ENCODE results near the gene FHIT.
"Not testable (repeated sequence)": the region's sequence is repeated elsewhere in the genome, so short reads cannot be mapped to it uniquely, and the experiment has no call there.

FHIT gene

DNA sequence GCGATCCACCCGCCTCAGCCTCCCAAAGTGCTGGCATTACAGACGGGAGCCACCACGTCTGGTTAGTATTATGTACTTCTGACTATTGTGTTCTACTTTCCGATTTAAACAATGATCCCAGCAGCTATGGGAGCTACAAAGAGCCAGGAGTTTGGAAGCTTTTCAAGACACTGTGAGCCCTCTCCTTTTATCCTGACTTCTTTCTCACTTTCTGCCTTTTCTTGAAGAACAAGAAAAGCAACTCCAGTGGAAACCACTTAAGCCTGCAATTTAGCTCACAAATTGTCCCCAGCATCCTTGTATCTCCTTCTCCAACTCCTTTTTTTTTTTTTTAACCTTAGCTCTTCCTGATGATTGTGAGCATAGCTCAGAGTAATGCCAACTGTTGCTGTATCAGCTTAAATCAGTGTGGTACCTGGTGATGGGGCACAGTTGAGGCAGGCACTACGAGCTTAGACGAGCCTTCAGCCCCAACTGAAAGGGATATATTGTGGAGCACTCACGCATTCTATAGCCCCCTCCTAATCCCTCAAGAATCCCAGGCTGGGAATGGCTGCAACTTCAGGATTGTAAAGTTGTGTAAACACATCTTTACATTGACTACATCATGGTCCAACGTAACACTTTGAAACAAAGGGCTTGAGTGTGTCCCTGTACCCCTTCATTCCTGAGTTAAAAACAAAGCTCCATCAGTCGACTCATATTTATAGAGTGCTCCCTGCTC is 677.0 kb downstream of the FHIT start:
- no peak for DNase-seq (ENCODE audit: low read depth in 3 of 3)

- DNase-seq (ENCODE audit: low read depth in 3 of 3) = no peak
Observed at GRCh38 chr3:60573494-60573893, 677.8 kb downstream of the FHIT start.

DNA sequence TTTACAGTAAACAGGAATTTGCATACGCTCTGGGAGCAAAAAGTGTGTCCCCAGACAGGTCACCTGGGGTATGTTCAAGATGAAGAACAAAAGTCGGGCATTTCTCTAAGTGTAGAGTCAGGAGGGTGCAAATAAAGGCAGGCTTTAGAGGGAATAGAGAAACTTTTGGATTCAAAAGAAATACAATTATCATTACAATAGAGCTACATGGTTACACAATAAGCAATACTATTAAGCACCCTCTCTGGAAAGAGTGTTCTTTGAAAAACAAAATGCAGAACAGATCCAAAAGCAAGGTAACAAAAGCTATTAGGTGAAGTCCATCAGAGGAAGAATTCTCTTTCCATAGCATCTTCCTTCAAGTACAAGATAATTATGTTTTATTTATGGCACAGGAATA is 679.7 kb downstream of the FHIT start:
- no peak for DNase-seq (ENCODE audit: low read depth in 3 of 3)

DNA sequence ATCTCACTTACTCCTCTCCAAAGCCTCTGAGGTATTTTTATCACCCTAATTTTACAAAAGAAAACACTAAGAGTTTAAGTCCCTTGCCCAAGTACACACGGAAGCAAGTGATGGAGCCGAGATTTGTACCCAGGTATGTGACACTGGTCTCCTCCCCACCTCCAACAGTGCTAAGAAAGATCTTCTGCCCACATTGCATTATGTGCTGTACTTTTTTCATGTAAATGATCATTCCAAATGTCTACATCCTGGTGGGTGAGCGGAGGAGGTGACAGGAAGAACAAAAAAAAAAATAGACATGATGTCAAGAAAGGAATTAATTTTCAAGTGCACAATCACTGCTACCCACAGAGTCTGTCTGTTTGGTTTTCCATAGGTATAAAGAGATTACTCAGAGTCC is 694.1 kb downstream of the FHIT start:
- no peak for DNase-seq (ENCODE audit: low read depth in 3 of 3)

- no peak for DNase-seq (ENCODE audit: low read depth in 3 of 3)
Observed at GRCh38 chr3:60555686-60556354, 695.4 kb downstream of the FHIT start.

GRCh38 chr3:60553144-60553543 is 698.1 kb downstream of the FHIT start:
- no peak for DNase-seq (ENCODE audit: low read depth in 3 of 3)

DNA sequence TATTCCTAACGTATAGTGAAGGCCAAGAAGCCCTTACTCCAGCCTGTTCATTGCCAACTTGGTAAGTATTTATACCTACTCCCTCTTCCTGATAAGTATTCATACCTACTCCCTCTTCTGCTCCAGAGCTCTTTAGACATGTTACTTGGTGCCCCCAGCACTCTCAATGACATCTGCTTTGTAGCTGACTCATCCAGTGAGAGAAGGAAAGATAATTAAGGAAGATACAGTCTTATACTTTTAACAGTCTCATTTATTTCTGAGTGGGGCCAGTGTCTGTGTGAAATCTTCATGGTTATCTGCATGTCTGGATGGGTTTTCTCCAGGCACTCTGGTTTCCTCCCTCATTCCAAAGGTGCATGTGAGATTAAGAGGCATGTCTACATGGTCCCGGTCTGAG is 698.7 kb downstream of the FHIT start:
- no peak for DNase-seq (ENCODE audit: low read depth in 3 of 3)

GRCh38 chr3:60551455-60552209 is 699.6 kb downstream of the FHIT start:
- no peak for DNase-seq (ENCODE audit: low read depth in 3 of 3)

- DNase-seq (ENCODE audit: low read depth in 3 of 3) = no peak
Observed at GRCh38 chr3:60549863-60550262, 701.4 kb downstream of the FHIT start.

DNA sequence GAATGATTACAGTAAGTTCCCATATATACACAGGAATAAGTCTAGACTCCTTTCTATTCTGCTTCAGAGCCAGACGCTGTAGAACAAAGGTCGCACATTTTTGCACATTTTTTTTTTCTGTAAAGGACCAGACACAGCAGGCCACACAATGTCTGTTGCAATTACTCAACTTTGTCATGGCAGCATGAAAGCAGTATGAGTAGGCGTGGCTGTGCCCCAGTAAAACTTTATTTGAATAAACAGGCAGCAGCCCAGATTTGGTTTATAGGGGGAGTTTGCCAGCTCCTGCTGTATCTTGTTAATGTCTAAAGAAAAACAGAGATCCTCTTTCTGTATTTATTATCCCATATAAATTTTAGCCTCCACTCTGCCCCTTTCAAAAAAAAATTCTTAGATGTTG is 708.3 kb downstream of the FHIT start:
- DNase-seq (ENCODE audit: low read depth in 3 of 3) = no peak

GRCh38 chr3:60539394-60539793 is 711.9 kb downstream of the FHIT start:
- DNase-seq (ENCODE audit: low read depth in 3 of 3) = not testable (repeated sequence)

GRCh38 chr3:60536420-60536819 is 714.8 kb downstream of the FHIT start:
- no peak for DNase-seq (ENCODE audit: low read depth in 3 of 3)

DNA sequence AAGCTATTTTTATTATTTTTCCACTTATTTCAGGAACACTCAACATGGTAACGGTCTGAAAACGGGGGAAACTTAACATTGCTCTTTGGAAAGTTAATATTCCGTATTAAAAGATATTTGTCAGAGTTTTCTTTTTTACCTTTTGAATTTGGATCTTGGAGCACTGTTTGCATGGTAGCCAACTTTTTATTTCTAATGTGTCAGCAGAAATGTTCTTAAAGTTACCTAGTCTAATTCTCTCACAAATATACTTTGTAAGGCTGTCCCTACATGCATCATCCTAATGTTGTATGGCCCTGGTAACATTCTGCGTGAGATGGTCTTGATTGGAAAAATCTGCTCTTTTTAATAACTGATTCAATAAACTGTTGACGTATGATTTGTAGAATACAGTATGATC is 719.5 kb downstream of the FHIT start:
- DNase-seq (ENCODE audit: low read depth in 3 of 3) = no peak

- DNase-seq (ENCODE audit: low read depth in 3 of 3) = no peak
Observed at GRCh38 chr3:60528651-60529050, 722.6 kb downstream of the FHIT start.

GRCh38 chr3:60523536-60523935 is 727.7 kb downstream of the FHIT start:
- no peak for DNase-seq (ENCODE audit: low read depth in 3 of 3)

GRCh38 chr3:60517134-60517533 is 734.1 kb downstream of the FHIT start:
- no peak for DNase-seq (ENCODE audit: low read depth in 3 of 3)

- DNase-seq (ENCODE audit: low read depth in 3 of 3) = no peak
Observed at GRCh38 chr3:60514866-60515265, 736.4 kb downstream of the FHIT start.

- no peak for DNase-seq (ENCODE audit: low read depth in 3 of 3)
Observed at GRCh38 chr3:60514085-60514649, 737.1 kb downstream of the FHIT start.

DNA sequence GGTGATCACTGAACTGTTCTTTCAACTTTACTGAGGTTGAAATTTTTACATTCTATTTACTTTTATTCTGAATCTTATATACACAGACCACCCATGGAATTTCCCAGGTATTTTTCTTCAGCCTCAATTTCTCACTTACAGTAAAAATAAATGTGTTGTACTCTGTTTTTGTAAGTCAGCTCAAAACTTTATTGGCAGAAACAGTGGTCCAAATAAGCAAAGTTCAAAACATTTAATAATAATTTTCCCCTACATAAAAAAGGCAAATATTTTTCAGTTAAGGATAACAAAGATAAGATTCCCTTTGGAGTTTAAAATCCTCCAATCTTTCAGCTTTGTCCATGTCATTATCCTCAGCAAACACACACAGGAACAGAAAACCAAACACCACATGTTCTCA is 738.0 kb downstream of the FHIT start:
- DNase-seq (ENCODE audit: low read depth in 3 of 3) = no peak

DNA sequence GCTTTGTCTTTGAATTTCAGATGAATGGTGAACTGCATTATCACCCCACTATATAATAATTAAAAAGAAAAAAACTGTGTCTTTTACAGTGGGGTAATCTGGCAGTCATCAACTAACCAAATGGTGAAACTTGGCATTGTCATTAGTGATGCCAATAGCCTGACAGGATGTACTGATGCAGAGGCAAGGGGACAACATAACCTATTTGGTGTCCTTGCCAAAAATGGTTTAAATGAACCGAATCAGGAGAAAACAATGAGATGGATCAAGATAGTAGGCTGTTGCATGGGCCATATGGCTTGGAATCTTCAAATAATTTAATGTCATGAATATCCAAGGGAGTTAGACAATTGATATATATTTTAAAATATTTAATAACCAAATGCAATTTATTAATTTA is 738.7 kb downstream of the FHIT start:
- DNase-seq (ENCODE audit: low read depth in 3 of 3) = no peak

GRCh38 chr3:60509471-60509870 is 741.8 kb downstream of the FHIT start:
- no peak for DNase-seq (ENCODE audit: low read depth in 3 of 3)

DNA sequence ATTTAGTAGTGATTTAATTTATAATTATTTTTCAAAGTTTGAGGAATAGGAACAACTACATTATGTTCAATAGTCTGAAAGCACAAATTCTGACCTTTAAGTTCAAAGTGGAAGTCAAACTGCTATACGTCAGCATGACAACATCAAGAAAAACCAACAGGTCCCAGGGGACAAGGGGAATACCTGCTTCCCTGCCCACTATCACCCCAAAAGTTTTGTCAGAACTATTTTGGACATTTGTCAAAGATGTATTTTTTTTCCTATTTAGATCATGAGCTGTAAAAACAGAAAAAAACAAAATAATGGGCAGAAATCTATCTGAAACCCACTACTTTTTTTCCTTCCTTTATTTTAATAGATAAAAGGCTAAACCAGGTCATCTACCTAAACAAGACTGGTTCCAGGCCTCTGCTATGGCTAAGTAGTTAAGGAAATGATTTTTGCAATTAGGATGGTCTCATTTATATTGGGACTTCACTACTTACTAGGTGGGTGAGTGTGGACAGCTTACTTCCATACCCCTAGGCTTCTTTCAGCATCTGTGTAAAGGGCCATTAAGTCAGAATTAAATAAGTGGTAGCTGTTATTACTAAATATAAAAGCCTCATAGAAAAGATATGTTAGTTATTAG is 746.3 kb downstream of the FHIT start:
- no peak for DNase-seq (ENCODE audit: low read depth in 3 of 3)

Data from stimulated activated CD4-positive, alpha-beta T cell treated with anti-CD3 and anti-CD28 coated beads, TNF-alpha, amount 100 ng/mL, for 4 hours (primary cell).